Neural progenitor cell (in vitro differentiated cells): ENCODE measurements around the gene DNAAF2. TPM values are rescaled to one million over a fixed set of nuclear protein-coding genes. Genes with fewer than 3 reads are reported as not detected.

ENCODE experiments used
- DNase-seq: peaks from one replicate; pipeline ENCODE4 v3.0.0-alpha.2; 2016; ENCODE audit warnings: low spot score
- H2AFZ ChIP-seq: fragments of 200-600 bp; sonication (generic); replicated peaks from 2 replicates; pipeline ENCODE4 v1.6.1; 2016; ENCODE audit warnings: antibody characterized with exemption
- H3F3A ChIP-seq: fragments of 200-600 bp; sonication (generic); 2 replicates; pipeline ENCODE4 v1.6.1; 2016; ENCODE audit warnings: antibody characterized with exemption, low read depth
- H3K27ac ChIP-seq: fragments of 200-600 bp; sonication (generic); 2 replicates; pipeline ENCODE4 v1.5.1; 2016; ENCODE audit warnings: mild to moderate bottlenecking
- H3K27me3 ChIP-seq: fragments of 200-600 bp; sonication (generic); 2 replicates; pipeline ENCODE4 v1.6.1; 2016; ENCODE audit warnings: mild to moderate bottlenecking, moderate library complexity
- H3K36me3 ChIP-seq: fragments of 200-600 bp; sonication (generic); 2 replicates; pipeline ENCODE4 v1.5.1; 2016
- H3K4me1 ChIP-seq: fragments of 200-600 bp; sonication (generic); 2 replicates; pipeline ENCODE4 v1.6.1; 2016; ENCODE audit warnings: mixed run types
- H3K4me2 ChIP-seq: fragments of 200-600 bp; sonication (generic); 2 replicates; pipeline ENCODE4 v1.6.1; 2016
- H3K4me3 ChIP-seq: fragments of 200-600 bp; sonication (generic); 2 replicates; pipeline ENCODE4 v1.5.1; 2016
- H3K79me2 ChIP-seq: fragments of 200-600 bp; sonication (generic); 2 replicates; pipeline ENCODE4 v1.6.1; 2016; ENCODE audit warnings: low read depth
- H3K9ac ChIP-seq: fragments of 200-600 bp; sonication (generic); 2 replicates; pipeline ENCODE4 v1.6.1; 2016
- H3K9me3 ChIP-seq: fragments of 200-600 bp; sonication (generic); 2 replicates; pipeline ENCODE4 v1.5.1; 2016; ENCODE audit warnings: low read depth
- H4K20me1 ChIP-seq: fragments of 200-600 bp; sonication (generic); 2 replicates; pipeline ENCODE4 v1.6.1; 2016; ENCODE audit warnings: low read depth
- H3K27ac Mint-ChIP-seq: 3 replicates; pipeline ENCODE4 v1.8.0; 2021; ENCODE audit warnings: mixed read lengths
- H3K27me3 Mint-ChIP-seq: 2 replicates; pipeline ENCODE4 v1.8.0; 2022; ENCODE audit warnings: low read depth, mild to moderate bottlenecking, inconsistent platforms, moderate library complexity, mixed read lengths; ENCODE audit not compliant: insufficient read depth
- H3K36me3 Mint-ChIP-seq: 3 replicates; pipeline ENCODE4 v1.8.0; 2021; ENCODE audit warnings: mixed read lengths
- H3K4me1 Mint-ChIP-seq: 3 replicates; pipeline ENCODE4 v1.8.0; 2021; ENCODE audit warnings: mixed read lengths
- H3K4me3 Mint-ChIP-seq: 3 replicates; pipeline ENCODE4 v1.8.0; 2021; ENCODE audit warnings: mild to moderate bottlenecking, moderate library complexity, mixed read lengths
- H3K9me3 Mint-ChIP-seq: 3 replicates; pipeline ENCODE4 v1.8.0; 2020; ENCODE audit warnings: mixed read lengths
- CTCF ChIP-seq: fragments of 200-600 bp; sonication (generic); IDR thresholded peaks from 2 replicates; pipeline ENCODE4 v1.5.1; 2017; ENCODE audit warnings: antibody characterized with exemption, mild to moderate bottlenecking
- EZH2 ChIP-seq: fragments of 200-600 bp; sonication (generic); IDR thresholded peaks from 2 replicates; pipeline ENCODE4 v1.6.1; 2017; ENCODE audit warnings: antibody characterized with exemption, mild to moderate bottlenecking, moderate library complexity
- EZH2phosphoT487 ChIP-seq: fragments of 200-600 bp; sonication (generic); IDR thresholded peaks from 2 replicates; pipeline ENCODE4 v1.6.1; 2017; ENCODE audit warnings: antibody characterized with exemption
- total RNA-seq: library from RNA; depleted of rRNA; stranded (reverse); fragments of >200 nt; gene quantifications from 2 replicates; pipeline ENCODE4 v1.2.3, GENCODE V29; 2015; ENCODE audit warnings: low replicate concordance

DNAAF2 gene
- 29.0 and 35.1 TPM in 2 replicates for total RNA-seq

GRCh38 chr14:49634547-49635334, at the start of gene DNAAF2:
TSS of gene DNAAF2 (minus strand) at chr14:49635244. CDS start at chr14:49635149, 95 bp downstream.
- TF ChIP-seq EZH2 (no peak), EZH2phosphoT487 (no peak), CTCF (no peak)

GRCh38 chr14:49679271-49679670, 44.2 kb upstream of the DNAAF2 start:
- Mint-ChIP-seq H3K27ac (no peak overlapping the region), H3K36me3 (peaks cover 25% of the 10 kb centered on the region), H3K27me3 (no peaks in the 10 kb centered on the region), H3K9me3 (no peaks in the 10 kb centered on the region), H3K4me3 (no peak overlapping the region), H3K4me1 (no peaks in the 10 kb centered on the region)
- no peak overlapping the region for H3K27ac ChIP-seq
- H3K27me3 ChIP-seq, result no peaks in the 10 kb centered on the region
- no peak overlapping the region for H3K9ac ChIP-seq
- H3F3A ChIP-seq, result no peaks in the 10 kb centered on the region
- no peak overlapping the region for H2AFZ ChIP-seq
- H3K4me1 ChIP-seq, result no peaks in the 10 kb centered on the region
- H3K4me3 ChIP-seq, result no peak overlapping the region
- DNase-seq, result no peak
- H3K36me3 ChIP-seq, result peaks cover 11% of the 10 kb centered on the region
- H3K79me2 ChIP-seq, result peaks cover 8% of the 10 kb centered on the region
- TF ChIP-seq CTCF (no peak), EZH2 (no peak), EZH2phosphoT487 (no peak)
- no peaks in the 10 kb centered on the region for H4K20me1 ChIP-seq
- no peak overlapping the region for H3K4me2 ChIP-seq
- no peaks in the 10 kb centered on the region for H3K9me3 ChIP-seq

More at GRCh38 chr14:49634547-49635334, at the start of gene DNAAF2:
- Histone ChIP-seq H3K9me3 (no peaks in the 10 kb centered on the region), H3K27ac (peak within 1 kb of the TSS; percentile 95), H3K9ac (peak within 1 kb of the TSS; percentile 24), H3K4me1 (peaks cover 7% of the 10 kb centered on the region), H3K4me3 (peak within 1 kb of the TSS; percentile 80), H3K79me2 (peaks cover 86% of the 10 kb centered on the region), H4K20me1 (peaks cover 44% of the 10 kb centered on the region), H3K36me3 (no peaks in the 10 kb centered on the region), H3F3A (peaks cover 36% of the 10 kb centered on the region), H3K4me2 (peak within 1 kb of the TSS; percentile 85), H3K27me3 (no peaks in the 10 kb centered on the region), H2AFZ (peak within 1 kb of the TSS; percentile 90)
- DNase-seq, result peak; percentile 87
- peaks cover 29% of the 10 kb centered on the region for H3K4me1 Mint-ChIP-seq
- peaks cover 8% of the 10 kb centered on the region for H3K27me3 Mint-ChIP-seq
- no peaks in the 10 kb centered on the region for H3K9me3 Mint-ChIP-seq
- H3K36me3 Mint-ChIP-seq, result peaks cover 22% of the 10 kb centered on the region
- peak within 1 kb of the TSS; percentile 100 for H3K4me3 Mint-ChIP-seq
- peak within 1 kb of the TSS; percentile 98 for H3K27ac Mint-ChIP-seq

- no peak overlapping the region for H3K4me3 Mint-ChIP-seq
- no peaks in the 10 kb centered on the region for H3K4me1 Mint-ChIP-seq
- H3K27ac Mint-ChIP-seq, result no peak overlapping the region
- Histone ChIP-seq H3K36me3 (peaks cover 9% of the 10 kb centered on the region), H3K27ac (no peak overlapping the region), H3K9me3 (no peaks in the 10 kb centered on the region), H3F3A (no peaks in the 10 kb centered on the region), H3K27me3 (no peaks in the 10 kb centered on the region), H3K4me2 (no peak overlapping the region), H2AFZ (no peak overlapping the region), H3K4me3 (no peak overlapping the region), H3K9ac (no peak overlapping the region), H3K4me1 (no peaks in the 10 kb centered on the region), H3K79me2 (no peaks in the 10 kb centered on the region), H4K20me1 (no peaks in the 10 kb centered on the region)
- H3K36me3 Mint-ChIP-seq, result peaks cover 33% of the 10 kb centered on the region
- H3K9me3 Mint-ChIP-seq, result no peaks in the 10 kb centered on the region
- TF ChIP-seq CTCF (no peak), EZH2 (no peak), EZH2phosphoT487 (no peak)
- no peaks in the 10 kb centered on the region for H3K27me3 Mint-ChIP-seq
- DNase-seq, result peak; percentile 5
These were observed 42.6 kb upstream of the DNAAF2 start for GRCh38 chr14:49677643-49678042.
